Measurements from ENCODE around the gene NFIB. TPM values are rescaled to one million over a fixed set of nuclear protein-coding genes. Genes with fewer than 3 reads are reported as not detected.

The NFIB gene
- total RNA-seq, 1 experiment from 2014 or later = 0.61 TPM

DNA sequence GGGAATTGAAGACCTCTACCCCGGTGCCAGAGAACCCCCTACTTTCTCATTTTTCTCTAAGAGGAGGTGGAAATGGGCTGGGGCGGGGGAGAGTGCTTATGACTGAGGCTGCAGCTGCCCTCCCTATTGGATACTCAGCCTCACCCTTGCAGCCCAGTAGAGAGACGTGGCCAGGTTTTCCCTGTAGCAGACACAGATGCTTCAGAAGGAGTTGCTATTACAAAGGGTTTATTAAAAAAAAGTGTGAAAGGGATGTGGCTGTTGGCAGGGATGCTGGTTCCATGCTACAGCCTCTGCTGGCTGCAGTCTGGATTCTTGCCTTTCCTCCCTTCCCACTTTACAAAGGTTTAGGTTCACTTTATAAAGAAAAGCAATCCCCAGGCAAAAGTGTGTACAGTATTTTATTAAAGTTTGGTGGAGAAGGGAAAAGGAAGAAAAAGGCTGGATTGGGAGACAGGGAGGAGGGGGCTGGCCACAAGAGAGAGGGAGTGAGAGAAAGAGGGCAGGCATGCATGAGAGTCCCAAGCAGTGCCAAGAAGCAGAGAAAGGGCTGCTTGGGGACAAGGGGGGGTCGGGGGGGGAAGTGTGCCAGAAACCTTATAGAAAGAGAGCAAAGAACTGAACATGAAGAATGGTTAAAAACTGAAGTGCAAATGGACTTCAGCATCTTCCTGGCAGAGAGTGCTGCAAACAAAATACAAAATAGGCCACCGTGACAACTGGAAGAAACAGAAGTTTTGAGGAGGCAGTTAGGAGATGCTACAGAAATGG, 29.5 kb upstream of the NFIB start:
- no peak for DNase-seq
- intact Hi-C loops (cut with micrococcal nuclease; ENCODE audit: unreplicated experiment) = no loop called here
- CTCF ChIA-PET = no interaction called here

DNA sequence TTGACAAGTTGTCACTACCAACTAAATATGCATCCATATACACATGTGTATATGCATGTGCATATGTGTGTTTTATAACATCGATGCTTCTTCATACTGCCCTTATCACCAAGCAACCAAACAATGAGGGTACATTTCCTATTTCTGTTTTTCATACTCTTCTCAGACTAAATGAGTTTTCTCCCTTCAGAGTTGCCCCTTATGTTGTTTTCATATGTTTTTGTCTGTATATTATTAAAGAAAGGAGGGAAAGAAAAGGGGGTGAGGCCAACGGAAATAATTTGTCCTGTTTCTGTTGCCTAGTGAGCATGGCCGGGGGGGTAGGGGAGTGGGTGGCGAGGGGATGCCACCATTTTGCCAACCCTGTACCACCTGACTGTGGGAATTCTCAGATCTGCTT, 28.8 kb upstream of the NFIB start:
- no peaks in the 10 kb centered on the region for H3K36me3 Mint-ChIP-seq (ENCODE audit: insufficient read depth, unreplicated experiment)
- DNase-seq = no peak
- Histone ChIP-seq H3K27me3 (replicated peaks; ENCODE audit: control insufficient read depth, insufficient read depth, low read length) (no peaks in the 10 kb centered on the region), H3K4me3 (ENCODE audit: low read depth, low read length) (no peak overlapping the region), H3K36me3 (ENCODE audit: control insufficient read depth, insufficient read depth, low read length) (no peaks in the 10 kb centered on the region), H3K4me1 (no peaks in the 10 kb centered on the region), H3K9me3 (no peaks in the 10 kb centered on the region)
- POLR2A ChIA-PET = no interaction called here
- CTCF ChIA-PET = no interaction called here
- no peaks in the 10 kb centered on the region for H3K9me3 Mint-ChIP-seq (ENCODE audit: unreplicated experiment)
- H3K4me3 Mint-ChIP-seq (ENCODE audit: unreplicated experiment) = no peak overlapping the region
- intact Hi-C loops (cut with micrococcal nuclease; ENCODE audit: unreplicated experiment) = no loop called here
- no peaks in the 10 kb centered on the region for H3K4me1 Mint-ChIP-seq (ENCODE audit: low read depth, unreplicated experiment)
- TF ChIP-seq, protein P1, sequence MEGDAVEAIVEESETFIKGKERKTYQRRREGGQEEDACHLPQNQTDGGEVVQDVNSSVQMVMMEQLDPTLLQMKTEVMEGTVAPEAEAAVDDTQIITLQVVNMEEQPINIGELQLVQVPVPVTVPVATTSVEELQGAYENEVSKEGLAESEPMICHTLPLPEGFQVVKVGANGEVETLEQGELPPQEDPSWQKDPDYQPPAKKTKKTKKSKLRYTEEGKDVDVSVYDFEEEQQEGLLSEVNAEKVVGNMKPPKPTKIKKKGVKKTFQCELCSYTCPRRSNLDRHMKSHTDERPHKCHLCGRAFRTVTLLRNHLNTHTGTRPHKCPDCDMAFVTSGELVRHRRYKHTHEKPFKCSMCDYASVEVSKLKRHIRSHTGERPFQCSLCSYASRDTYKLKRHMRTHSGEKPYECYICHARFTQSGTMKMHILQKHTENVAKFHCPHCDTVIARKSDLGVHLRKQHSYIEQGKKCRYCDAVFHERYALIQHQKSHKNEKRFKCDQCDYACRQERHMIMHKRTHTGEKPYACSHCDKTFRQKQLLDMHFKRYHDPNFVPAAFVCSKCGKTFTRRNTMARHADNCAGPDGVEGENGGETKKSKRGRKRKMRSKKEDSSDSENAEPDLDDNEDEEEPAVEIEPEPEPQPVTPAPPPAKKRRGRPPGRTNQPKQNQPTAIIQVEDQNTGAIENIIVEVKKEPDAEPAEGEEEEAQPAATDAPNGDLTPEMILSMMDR (IDR thresholded peaks at IDR 0.05; ENCODE audit: insufficient read depth in 1 of 2, low read depth in 1 of 2, low read length in 1 of 2, severe bottlenecking in 1 of 2, unreplicated experiment in 1 of 2) = no peak
- H3K27me3 Mint-ChIP-seq (ENCODE audit: insufficient read depth, unreplicated experiment) = peaks cover 8% of the 10 kb centered on the region
- no TSS peak for BruUV-seq (replicated peaks)
- H3K27ac Mint-ChIP-seq (ENCODE audit: unreplicated experiment) = no peak overlapping the region

More for the DNA sequence above, 29.5 kb upstream of the NFIB start:
- Mint-ChIP-seq H3K36me3 (ENCODE audit: insufficient read depth, unreplicated experiment) (no peaks in the 10 kb centered on the region), H3K27me3 (ENCODE audit: insufficient read depth, unreplicated experiment) (peaks cover 12% of the 10 kb centered on the region), H3K4me1 (ENCODE audit: low read depth, unreplicated experiment) (no peaks in the 10 kb centered on the region), H3K9me3 (ENCODE audit: unreplicated experiment) (no peaks in the 10 kb centered on the region), H3K4me3 (ENCODE audit: unreplicated experiment) (no peak overlapping the region), H3K27ac (ENCODE audit: unreplicated experiment) (no peak overlapping the region)
- no peaks in the 10 kb centered on the region for H3K9me3 ChIP-seq
- no peak overlapping the region for H3K4me3 ChIP-seq (ENCODE audit: low read depth, low read length)
- H3K4me1 ChIP-seq = no peaks in the 10 kb centered on the region
- H3K36me3 ChIP-seq (ENCODE audit: control insufficient read depth, insufficient read depth, low read length) = no peaks in the 10 kb centered on the region
- no TSS peak for BruUV-seq (replicated peaks)
- H3K27me3 ChIP-seq (replicated peaks; ENCODE audit: control insufficient read depth, insufficient read depth, low read length) = no peaks in the 10 kb centered on the region
- POLR2A ChIA-PET = no interaction called here
- TF ChIP-seq, protein P1 (IDR thresholded peaks at IDR 0.05; ENCODE audit: insufficient read depth in 1 of 2, low read depth in 1 of 2, low read length in 1 of 2, severe bottlenecking in 1 of 2, unreplicated experiment in 1 of 2) = no peak

DNA sequence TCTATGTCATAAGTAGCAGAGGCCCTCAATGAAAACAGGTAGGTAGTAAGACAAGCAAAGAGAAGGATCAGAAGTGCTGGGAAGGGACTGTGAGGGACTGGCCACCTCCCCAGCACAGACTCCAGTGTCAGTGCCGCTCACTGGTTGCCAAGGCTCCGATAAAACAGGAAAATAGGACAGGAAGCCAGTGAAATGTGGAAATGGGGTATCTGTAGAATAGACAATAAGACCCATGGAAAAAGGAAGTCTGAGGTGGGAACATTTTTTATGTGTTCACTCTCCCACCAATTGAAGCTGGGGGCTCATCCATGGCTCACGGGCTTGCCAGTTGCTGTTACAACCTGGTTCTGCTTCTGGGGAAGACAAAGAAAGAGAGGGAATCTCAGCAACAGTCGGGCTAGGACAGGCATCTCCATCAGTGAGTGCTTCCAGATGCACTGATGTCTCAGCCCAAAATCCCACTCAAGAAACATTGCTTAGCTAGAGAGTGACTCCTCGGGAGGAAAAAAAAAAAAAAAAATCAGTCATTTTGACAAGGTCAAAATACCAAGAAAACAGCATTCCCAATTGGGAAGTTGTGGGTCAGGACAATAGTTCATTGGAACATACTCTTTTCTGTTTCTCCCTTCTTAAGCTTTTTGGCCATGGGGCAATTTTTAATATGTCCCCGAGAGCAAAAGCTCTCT, 27.6 kb upstream of the NFIB start:
- intact Hi-C loops (cut with micrococcal nuclease; ENCODE audit: unreplicated experiment) = no loop called here
- Histone ChIP-seq H3K27me3 (replicated peaks; ENCODE audit: control insufficient read depth, insufficient read depth, low read length) (no peaks in the 10 kb centered on the region), H3K4me1 (no peaks in the 10 kb centered on the region), H3K9me3 (no peaks in the 10 kb centered on the region), H3K36me3 (ENCODE audit: control insufficient read depth, insufficient read depth, low read length) (no peaks in the 10 kb centered on the region), H3K4me3 (ENCODE audit: low read depth, low read length) (no peak overlapping the region)
- Mint-ChIP-seq H3K36me3 (ENCODE audit: insufficient read depth, unreplicated experiment) (no peaks in the 10 kb centered on the region), H3K9me3 (ENCODE audit: unreplicated experiment) (no peaks in the 10 kb centered on the region), H3K27me3 (ENCODE audit: insufficient read depth, unreplicated experiment) (peaks cover 6% of the 10 kb centered on the region), H3K27ac (ENCODE audit: unreplicated experiment) (no peak overlapping the region), H3K4me3 (ENCODE audit: unreplicated experiment) (no peak overlapping the region), H3K4me1 (ENCODE audit: low read depth, unreplicated experiment) (no peaks in the 10 kb centered on the region)
- POLR2A ChIA-PET = interaction anchor here (0.7 kb wide), 1 partner anchor 88 kb away, joined by 3 read pairs; no protein-coding TSS in a partner anchor
- TF ChIP-seq, protein P1 (IDR thresholded peaks at IDR 0.05; ENCODE audit: insufficient read depth in 1 of 2, low read depth in 1 of 2, low read length in 1 of 2, severe bottlenecking in 1 of 2, unreplicated experiment in 1 of 2) = no peak
- CTCF ChIA-PET = interaction anchor here (0.6 kb wide), 1 partner anchor 9 kb away, joined by 5 read pairs; no protein-coding TSS in a partner anchor
- DNase-seq = no peak
- BruUV-seq (replicated peaks) = no TSS peak
